Measurements from ENCODE around the gene COL5A1. TPM values are rescaled to one million over a fixed set of nuclear protein-coding genes. Genes with fewer than 3 reads are reported as not detected.

Gene COL5A1
- total RNA-seq, 4 donors from 2014 or later = 1.6 to 2.8 (median 2.3) TPM

DNA sequence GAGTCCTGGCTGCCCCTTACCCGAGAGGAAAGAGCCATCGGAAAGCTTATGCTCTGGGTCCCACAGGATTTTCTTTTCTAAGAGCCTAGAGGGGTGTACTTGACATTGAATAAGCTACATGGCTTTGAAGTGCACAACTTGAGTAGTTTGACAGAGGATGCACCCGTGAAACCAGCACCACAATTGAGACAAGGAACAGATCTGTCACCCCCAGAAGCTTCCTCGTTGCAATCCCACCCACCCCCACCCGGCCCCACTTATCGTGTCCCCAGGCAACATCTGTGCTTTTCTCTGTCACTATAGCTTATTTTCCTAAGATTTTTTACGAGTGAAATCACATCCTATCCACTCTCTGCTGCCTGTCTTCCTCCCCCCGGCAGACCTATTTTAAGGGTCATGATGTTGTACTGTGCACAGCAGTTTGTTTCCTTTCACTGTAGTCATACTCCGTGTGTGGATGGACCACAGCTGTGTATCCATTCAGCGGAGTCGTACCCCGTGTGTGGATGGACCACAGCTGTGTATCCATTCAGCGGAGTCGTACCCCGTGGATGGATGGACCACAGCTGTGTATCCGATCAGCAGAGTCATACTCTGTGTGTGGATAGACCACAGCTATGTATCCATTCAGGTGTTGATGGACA is 230.2 kb downstream of the COL5A1 start:
- intact Hi-C loops (cut with DNase I; ENCODE audit: low total_unique reads) = no loop called here
- no peaks in the 10 kb centered on the region for H3K9me3 ChIP-seq
- DNase-seq (no peak), ATAC-seq (no peak)
- in situ Hi-C loops (cut with MboI; ENCODE audit: low sequenced_read_pairs in 4 of 4) = no loop called here
- H3K4me3 ChIP-seq = no peak overlapping the region
- no peaks in the 10 kb centered on the region for H3K27me3 ChIP-seq
- H3K36me3 ChIP-seq = no peaks in the 10 kb centered on the region
- H3K27ac ChIP-seq = no peak overlapping the region
- no peak for TF ChIP-seq POLR2A (IDR thresholded peaks at IDR 0.05)
- TF ChIP-seq, protein P1, sequence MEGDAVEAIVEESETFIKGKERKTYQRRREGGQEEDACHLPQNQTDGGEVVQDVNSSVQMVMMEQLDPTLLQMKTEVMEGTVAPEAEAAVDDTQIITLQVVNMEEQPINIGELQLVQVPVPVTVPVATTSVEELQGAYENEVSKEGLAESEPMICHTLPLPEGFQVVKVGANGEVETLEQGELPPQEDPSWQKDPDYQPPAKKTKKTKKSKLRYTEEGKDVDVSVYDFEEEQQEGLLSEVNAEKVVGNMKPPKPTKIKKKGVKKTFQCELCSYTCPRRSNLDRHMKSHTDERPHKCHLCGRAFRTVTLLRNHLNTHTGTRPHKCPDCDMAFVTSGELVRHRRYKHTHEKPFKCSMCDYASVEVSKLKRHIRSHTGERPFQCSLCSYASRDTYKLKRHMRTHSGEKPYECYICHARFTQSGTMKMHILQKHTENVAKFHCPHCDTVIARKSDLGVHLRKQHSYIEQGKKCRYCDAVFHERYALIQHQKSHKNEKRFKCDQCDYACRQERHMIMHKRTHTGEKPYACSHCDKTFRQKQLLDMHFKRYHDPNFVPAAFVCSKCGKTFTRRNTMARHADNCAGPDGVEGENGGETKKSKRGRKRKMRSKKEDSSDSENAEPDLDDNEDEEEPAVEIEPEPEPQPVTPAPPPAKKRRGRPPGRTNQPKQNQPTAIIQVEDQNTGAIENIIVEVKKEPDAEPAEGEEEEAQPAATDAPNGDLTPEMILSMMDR (IDR thresholded peaks at IDR 0.05 in 4 of 5, conservative IDR thresholded peaks at IDR 0.05 in 1 of 5) = no peak
- H3K4me1 ChIP-seq = no peaks in the 10 kb centered on the region

DNA sequence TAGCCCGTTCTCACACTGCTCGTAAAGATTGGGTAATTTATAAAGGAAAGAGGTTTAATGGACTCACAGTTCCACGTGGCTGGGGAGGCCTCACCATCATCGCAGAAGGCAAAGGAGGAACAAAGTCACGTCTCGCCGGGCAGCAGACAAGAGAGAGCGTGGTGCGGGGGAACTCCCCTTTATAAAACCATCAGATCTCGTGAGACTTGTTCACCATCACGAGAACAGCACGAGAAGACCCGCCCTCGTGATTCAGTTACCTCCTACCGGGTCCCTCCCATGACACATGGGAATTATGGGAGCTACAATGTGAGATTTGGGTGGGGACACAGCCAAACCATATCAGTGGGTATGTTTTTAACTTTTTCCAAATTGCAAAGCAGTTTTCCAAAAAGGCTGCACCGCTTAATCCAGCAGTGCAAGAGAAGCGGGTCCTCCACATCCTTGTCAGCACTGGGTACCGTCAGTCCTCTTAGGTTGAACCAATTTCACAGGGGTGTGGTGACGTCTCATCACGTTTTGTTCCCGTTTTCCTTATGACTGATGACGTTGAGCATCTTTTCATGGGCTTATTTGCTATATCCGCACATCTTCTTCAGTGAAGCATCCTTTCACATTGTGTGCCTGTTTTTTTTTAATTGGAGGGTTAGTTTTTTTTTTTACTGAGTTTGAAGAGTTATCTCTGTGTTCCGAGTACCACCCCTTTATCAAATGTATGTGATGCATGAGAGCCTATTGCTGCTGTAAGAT is 231.1 kb downstream of the COL5A1 start:
- TF ChIP-seq, protein P1 (IDR thresholded peaks at IDR 0.05 in 4 of 5, conservative IDR thresholded peaks at IDR 0.05 in 1 of 5) = no peak
- TF ChIP-seq POLR2A (IDR thresholded peaks at IDR 0.05) = no peak
- no peak overlapping the region for H3K4me3 ChIP-seq
- no peaks in the 10 kb centered on the region for H3K27me3 ChIP-seq
- H3K9me3 ChIP-seq = no peaks in the 10 kb centered on the region
- in situ Hi-C loops (cut with MboI; ENCODE audit: low sequenced_read_pairs in 4 of 4) (no loop called here), intact Hi-C loops (cut with DNase I; ENCODE audit: low total_unique reads) (no loop called here)
- H3K4me1 ChIP-seq = no peaks in the 10 kb centered on the region
- no peak for ATAC-seq
- H3K36me3 ChIP-seq = no peaks in the 10 kb centered on the region
- no peak overlapping the region for H3K27ac ChIP-seq
- no peak for DNase-seq

DNA sequence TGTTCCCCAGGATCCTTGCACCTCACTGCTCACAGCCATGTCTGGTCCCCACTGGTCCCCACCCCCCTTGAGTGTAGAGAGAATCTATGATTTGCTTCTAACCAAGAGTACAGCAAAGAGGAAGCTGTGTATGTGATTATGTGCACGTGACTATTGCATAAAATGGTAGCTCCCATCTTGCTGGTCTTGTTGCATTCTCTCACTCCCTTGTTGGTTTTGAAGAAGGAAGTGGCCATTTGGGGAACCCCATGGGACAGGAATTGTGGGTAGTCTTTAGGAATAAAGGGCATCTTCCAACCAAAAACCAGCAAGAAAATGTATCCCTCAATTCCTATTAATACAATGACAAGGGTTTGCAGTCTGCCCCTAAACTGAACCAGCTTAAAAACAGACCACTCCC is 233.8 kb downstream of the COL5A1 start:
- H3K27ac ChIP-seq = no peak overlapping the region
- in situ Hi-C loops (cut with MboI; ENCODE audit: low sequenced_read_pairs in 4 of 4) = no loop called here
- intact Hi-C loops (cut with DNase I; ENCODE audit: low total_unique reads) = no loop called here
- H3K4me1 ChIP-seq = no peaks in the 10 kb centered on the region
- H3K36me3 ChIP-seq = no peaks in the 10 kb centered on the region
- H3K9me3 ChIP-seq = no peaks in the 10 kb centered on the region
- H3K27me3 ChIP-seq = no peaks in the 10 kb centered on the region
- ATAC-seq (no peak), DNase-seq (no peak)
- TF ChIP-seq, protein P1 (IDR thresholded peaks at IDR 0.05 in 4 of 5, conservative IDR thresholded peaks at IDR 0.05 in 1 of 5) = no peak
- no peak for TF ChIP-seq POLR2A (IDR thresholded peaks at IDR 0.05)
- H3K4me3 ChIP-seq = no peak overlapping the region

DNA sequence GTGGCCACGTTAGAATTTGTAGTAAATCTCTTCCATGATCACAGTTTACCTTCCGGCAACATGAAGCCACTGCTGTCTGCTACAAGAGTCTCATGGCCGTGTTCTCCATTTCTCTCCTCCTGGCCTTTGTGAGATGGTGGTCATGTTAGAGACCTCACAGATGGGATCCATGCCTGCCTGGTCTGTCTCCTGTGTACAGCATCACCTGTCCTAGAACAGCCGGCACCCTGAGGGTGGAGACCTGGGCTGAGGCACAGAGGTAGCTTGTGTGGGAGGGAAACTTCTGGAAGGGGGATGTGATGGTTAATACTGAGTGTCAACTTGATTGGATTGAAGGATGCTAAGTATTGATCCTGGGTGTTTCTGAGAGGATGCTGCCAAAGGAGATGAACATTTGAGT is 235.9 kb downstream of the COL5A1 start:
- DNase-seq (no peak), ATAC-seq (no peak)
- Histone ChIP-seq H3K27me3 (no peaks in the 10 kb centered on the region), H3K4me3 (no peak overlapping the region), H3K4me1 (no peaks in the 10 kb centered on the region), H3K9me3 (no peaks in the 10 kb centered on the region), H3K36me3 (no peaks in the 10 kb centered on the region), H3K27ac (no peak overlapping the region)
- TF ChIP-seq, protein P1 (IDR thresholded peaks at IDR 0.05 in 4 of 5, conservative IDR thresholded peaks at IDR 0.05 in 1 of 5) = no peak
- no peak for TF ChIP-seq POLR2A (IDR thresholded peaks at IDR 0.05)
- intact Hi-C loops (cut with DNase I; ENCODE audit: low total_unique reads) (no loop called here), in situ Hi-C loops (cut with MboI; ENCODE audit: low sequenced_read_pairs in 4 of 4) (no loop called here)
